ENCODE data around the gene GARIN1A.

GARIN1A gene

DNA sequence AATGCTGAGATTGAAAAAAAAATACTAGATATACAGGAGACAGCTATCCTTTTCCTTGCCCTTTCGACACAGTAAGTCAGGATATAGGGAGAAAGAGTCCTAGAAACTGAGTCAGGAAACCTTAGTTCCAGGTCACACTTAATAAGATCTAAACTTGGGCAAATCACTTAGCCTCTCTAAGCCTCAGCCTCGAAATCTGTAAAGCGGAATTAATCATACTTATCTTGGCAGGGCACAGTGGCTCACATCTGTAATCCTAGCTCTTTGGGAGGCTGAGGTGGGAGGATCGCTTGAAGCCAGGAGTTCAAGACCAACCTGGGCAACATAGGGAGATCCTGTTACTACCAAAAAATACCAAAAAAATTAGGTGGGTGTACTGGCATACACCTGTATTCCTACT is 4.6 kb downstream of the GARIN1A start:
- Histone ChIP-seq H3K4me1 (ENCODE audit: control insufficient read depth, insufficient read depth, low read length) (no peaks in the 10 kb centered on the region), H3K36me3 (ENCODE audit: control insufficient read depth in 2 of 2, insufficient read depth in 1 of 2, low read length in 2 of 2) (no peaks in the 10 kb centered on the region), H3K4me3 (ENCODE audit: low read depth, low read length) (no peak overlapping the region), H3K27ac (ENCODE audit: extremely low read depth, low read depth, low read length) (no peak overlapping the region), H3K9me3 (ENCODE audit: control insufficient read depth, insufficient read depth, low read depth, low read length) (no peaks in the 10 kb centered on the region)
- TF ChIP-seq ZNF776 (tag by site-specific recombination; IDR thresholded peaks at IDR 0.05; ENCODE audit: borderline replicate concordance) = no peak
- no peak for TF ChIP-seq ZNF132 (tag by site-specific recombination; IDR thresholded peaks at IDR 0.05; ENCODE audit: borderline replicate concordance)
- no peak for TF ChIP-seq GLI2 (tag by site-specific recombination; IDR thresholded peaks at IDR 0.05; ENCODE audit: borderline replicate concordance, low read depth)
- TF ChIP-seq HOXA7 (CRISPR knock-in tag; IDR thresholded peaks at IDR 0.05; ENCODE audit: borderline replicate concordance) = no peak
- TF ChIP-seq, protein P1, sequence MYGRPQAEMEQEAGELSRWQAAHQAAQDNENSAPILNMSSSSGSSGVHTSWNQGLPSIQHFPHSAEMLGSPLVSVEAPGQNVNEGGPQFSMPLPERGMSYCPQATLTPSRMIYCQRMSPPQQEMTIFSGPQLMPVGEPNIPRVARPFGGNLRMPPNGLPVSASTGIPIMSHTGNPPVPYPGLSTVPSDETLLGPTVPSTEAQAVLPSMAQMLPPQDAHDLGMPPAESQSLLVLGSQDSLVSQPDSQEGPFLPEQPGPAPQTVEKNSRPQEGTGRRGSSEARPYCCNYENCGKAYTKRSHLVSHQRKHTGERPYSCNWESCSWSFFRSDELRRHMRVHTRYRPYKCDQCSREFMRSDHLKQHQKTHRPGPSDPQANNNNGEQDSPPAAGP (tag by site-specific recombination; IDR thresholded peaks at IDR 0.05) = no peak
- no peak for TF ChIP-seq ZNF558 (tag by site-specific recombination; IDR thresholded peaks at IDR 0.05)
- TF ChIP-seq, protein P2, sequence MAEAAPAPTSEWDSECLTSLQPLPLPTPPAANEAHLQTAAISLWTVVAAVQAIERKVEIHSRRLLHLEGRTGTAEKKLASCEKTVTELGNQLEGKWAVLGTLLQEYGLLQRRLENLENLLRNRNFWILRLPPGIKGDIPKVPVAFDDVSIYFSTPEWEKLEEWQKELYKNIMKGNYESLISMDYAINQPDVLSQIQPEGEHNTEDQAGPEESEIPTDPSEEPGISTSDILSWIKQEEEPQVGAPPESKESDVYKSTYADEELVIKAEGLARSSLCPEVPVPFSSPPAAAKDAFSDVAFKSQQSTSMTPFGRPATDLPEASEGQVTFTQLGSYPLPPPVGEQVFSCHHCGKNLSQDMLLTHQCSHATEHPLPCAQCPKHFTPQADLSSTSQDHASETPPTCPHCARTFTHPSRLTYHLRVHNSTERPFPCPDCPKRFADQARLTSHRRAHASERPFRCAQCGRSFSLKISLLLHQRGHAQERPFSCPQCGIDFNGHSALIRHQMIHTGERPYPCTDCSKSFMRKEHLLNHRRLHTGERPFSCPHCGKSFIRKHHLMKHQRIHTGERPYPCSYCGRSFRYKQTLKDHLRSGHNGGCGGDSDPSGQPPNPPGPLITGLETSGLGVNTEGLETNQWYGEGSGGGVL (tag by site-specific recombination; IDR thresholded peaks at IDR 0.05) = no peak
- no peak for TF ChIP-seq ZNF157 (tag by site-specific recombination; IDR thresholded peaks at IDR 0.05)
- no peak for TF ChIP-seq ZNF155 (tag by site-specific recombination; IDR thresholded peaks at IDR 0.05)
- TF ChIP-seq ZNF521 (tag by site-specific recombination; IDR thresholded peaks at IDR 0.05) = no peak
- TF ChIP-seq ZNF391 (tag by site-specific recombination; IDR thresholded peaks at IDR 0.05; ENCODE audit: borderline replicate concordance, low read depth) = no peak
- TF ChIP-seq ZNF2 (tag by site-specific recombination; IDR thresholded peaks at IDR 0.05) = no peak
- TF ChIP-seq, protein P3, sequence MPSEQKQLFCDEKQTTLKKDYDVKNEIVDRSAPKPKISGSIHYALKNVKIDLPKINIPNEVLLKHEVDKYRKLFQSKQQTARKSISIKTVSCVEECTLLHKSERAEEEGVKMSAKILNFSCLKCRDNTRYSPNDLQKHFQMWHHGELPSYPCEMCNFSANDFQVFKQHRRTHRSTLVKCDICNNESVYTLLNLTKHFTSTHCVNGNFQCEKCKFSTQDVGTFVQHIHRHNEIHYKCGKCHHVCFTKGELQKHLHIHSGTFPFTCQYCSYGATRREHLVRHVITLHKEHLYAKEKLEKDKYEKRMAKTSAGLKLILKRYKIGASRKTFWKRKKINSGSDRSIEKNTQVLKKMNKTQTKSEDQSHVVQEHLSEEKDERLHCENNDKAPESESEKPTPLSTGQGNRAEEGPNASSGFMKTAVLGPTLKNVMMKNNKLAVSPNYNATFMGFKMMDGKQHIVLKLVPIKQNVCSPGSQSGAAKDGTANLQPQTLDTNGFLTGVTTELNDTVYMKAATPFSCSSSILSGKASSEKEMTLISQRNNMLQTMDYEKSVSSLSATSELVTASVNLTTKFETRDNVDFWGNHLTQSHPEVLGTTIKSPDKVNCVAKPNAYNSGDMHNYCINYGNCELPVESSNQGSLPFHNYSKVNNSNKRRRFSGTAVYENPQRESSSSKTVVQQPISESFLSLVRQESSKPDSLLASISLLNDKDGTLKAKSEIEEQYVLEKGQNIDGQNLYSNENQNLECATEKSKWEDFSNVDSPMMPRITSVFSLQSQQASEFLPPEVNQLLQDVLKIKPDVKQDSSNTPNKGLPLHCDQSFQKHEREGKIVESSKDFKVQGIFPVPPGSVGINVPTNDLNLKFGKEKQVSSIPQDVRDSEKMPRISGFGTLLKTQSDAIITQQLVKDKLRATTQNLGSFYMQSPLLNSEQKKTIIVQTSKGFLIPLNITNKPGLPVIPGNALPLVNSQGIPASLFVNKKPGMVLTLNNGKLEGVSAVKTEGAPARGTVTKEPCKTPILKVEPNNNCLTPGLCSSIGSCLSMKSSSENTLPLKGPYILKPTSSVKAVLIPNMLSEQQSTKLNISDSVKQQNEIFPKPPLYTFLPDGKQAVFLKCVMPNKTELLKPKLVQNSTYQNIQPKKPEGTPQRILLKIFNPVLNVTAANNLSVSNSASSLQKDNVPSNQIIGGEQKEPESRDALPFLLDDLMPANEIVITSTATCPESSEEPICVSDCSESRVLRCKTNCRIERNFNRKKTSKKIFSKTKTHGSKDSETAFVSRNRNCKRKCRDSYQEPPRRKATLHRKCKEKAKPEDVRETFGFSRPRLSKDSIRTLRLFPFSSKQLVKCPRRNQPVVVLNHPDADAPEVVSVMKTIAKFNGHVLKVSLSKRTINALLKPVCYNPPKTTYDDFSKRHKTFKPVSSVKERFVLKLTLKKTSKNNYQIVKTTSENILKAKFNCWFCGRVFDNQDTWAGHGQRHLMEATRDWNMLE (tag by site-specific recombination; conservative IDR thresholded peaks at IDR 0.05; ENCODE audit: low read depth) = no peak
- TF ChIP-seq MZF1 (tag by site-specific recombination; IDR thresholded peaks at IDR 0.05; ENCODE audit: borderline replicate concordance) = no peak
- TF ChIP-seq BCL11B (tag by site-specific recombination; IDR thresholded peaks at IDR 0.05; ENCODE audit: low read depth) = no peak
- no peak for TF ChIP-seq ZNF433 (tag by site-specific recombination; IDR thresholded peaks at IDR 0.05; ENCODE audit: low read depth)
- ChIA-PET CTCF (no interaction called here), POLR2A (no interaction called here)

DNA sequence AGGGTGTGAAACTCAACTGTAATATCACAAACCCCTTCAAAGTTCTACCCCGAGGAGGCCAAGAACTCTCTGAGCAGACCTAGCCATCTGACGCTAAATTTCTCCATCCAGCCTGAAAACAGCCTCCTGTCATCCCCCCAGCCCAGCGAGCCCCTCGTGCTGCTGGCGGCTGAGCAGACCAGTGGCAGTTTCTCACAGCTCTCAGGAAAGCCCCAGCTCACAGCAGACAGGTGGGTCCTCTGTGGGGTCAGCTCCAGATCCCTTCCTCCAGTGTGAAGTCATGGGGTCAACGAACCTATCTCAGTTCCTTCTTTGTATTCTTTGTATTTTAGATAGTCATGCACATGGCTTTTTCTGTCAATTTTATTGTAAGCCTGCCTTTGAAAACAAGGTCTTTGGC is 7.8 kb downstream of the GARIN1A start:
- H3K9me3 ChIP-seq (ENCODE audit: control insufficient read depth, insufficient read depth, low read depth, low read length) = no peaks in the 10 kb centered on the region
- H3K4me3 ChIP-seq (ENCODE audit: low read depth, low read length) = no peak overlapping the region
- ChIA-PET CTCF (interaction anchor here (0.7 kb wide), 1 partner anchor 34 kb away, joined by 3 read pairs; no protein-coding TSS in a partner anchor), POLR2A (no interaction called here)
- no peaks in the 10 kb centered on the region for H3K4me1 ChIP-seq (ENCODE audit: control insufficient read depth, insufficient read depth, low read length)
- no peaks in the 10 kb centered on the region for H3K36me3 ChIP-seq (ENCODE audit: control insufficient read depth in 2 of 2, insufficient read depth in 1 of 2, low read length in 2 of 2)
- no peak overlapping the region for H3K27ac ChIP-seq (ENCODE audit: extremely low read depth, low read depth, low read length)
- TF ChIP-seq ZNF423 (tag by site-specific recombination; IDR thresholded peaks at IDR 0.05) = no peak
- TF ChIP-seq, protein P4, sequence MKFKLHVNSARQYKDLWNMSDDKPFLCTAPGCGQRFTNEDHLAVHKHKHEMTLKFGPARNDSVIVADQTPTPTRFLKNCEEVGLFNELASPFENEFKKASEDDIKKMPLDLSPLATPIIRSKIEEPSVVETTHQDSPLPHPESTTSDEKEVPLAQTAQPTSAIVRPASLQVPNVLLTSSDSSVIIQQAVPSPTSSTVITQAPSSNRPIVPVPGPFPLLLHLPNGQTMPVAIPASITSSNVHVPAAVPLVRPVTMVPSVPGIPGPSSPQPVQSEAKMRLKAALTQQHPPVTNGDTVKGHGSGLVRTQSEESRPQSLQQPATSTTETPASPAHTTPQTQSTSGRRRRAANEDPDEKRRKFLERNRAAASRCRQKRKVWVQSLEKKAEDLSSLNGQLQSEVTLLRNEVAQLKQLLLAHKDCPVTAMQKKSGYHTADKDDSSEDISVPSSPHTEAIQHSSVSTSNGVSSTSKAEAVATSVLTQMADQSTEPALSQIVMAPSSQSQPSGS (tag by site-specific recombination; IDR thresholded peaks at IDR 0.05; ENCODE audit: low read depth) = no peak
- TF ChIP-seq KLF7 (tag by site-specific recombination; IDR thresholded peaks at IDR 0.05; ENCODE audit: borderline replicate concordance) = no peak
- no peak for TF ChIP-seq GLI2 (tag by site-specific recombination; IDR thresholded peaks at IDR 0.05; ENCODE audit: borderline replicate concordance, low read depth)
- TF ChIP-seq BCL11A (tag by site-specific recombination; IDR thresholded peaks at IDR 0.05; ENCODE audit: low read depth) = no peak
- TF ChIP-seq, protein P5, sequence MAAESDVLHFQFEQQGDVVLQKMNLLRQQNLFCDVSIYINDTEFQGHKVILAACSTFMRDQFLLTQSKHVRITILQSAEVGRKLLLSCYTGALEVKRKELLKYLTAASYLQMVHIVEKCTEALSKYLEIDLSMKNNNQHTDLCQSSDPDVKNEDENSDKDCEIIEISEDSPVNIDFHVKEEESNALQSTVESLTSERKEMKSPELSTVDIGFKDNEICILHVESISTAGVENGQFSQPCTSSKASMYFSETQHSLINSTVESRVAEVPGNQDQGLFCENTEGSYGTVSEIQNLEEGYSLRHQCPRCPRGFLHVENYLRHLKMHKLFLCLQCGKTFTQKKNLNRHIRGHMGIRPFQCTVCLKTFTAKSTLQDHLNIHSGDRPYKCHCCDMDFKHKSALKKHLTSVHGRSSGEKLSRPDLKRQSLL (tag by site-specific recombination; IDR thresholded peaks at IDR 0.05) = no peak
- TF ChIP-seq, protein P6, sequence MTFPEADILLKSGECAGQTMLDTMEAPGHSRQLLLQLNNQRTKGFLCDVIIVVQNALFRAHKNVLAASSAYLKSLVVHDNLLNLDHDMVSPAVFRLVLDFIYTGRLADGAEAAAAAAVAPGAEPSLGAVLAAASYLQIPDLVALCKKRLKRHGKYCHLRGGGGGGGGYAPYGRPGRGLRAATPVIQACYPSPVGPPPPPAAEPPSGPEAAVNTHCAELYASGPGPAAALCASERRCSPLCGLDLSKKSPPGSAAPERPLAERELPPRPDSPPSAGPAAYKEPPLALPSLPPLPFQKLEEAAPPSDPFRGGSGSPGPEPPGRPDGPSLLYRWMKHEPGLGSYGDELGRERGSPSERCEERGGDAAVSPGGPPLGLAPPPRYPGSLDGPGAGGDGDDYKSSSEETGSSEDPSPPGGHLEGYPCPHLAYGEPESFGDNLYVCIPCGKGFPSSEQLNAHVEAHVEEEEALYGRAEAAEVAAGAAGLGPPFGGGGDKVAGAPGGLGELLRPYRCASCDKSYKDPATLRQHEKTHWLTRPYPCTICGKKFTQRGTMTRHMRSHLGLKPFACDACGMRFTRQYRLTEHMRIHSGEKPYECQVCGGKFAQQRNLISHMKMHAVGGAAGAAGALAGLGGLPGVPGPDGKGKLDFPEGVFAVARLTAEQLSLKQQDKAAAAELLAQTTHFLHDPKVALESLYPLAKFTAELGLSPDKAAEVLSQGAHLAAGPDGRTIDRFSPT (tag by site-specific recombination; IDR thresholded peaks at IDR 0.05) = no peak
- no peak for TF ChIP-seq ZSCAN23 (tag by site-specific recombination; IDR thresholded peaks at IDR 0.05)

All from HEK293 (cell line).